ENCODE results near the gene PER2. TPM values are rescaled to one million over a fixed set of nuclear protein-coding genes. Genes with fewer than 3 reads are reported as not detected.

Gene PER2
- total RNA-seq, 1 donor from 2014 or later = 1.2 TPM

Other genes with a start within 250 kb of the PER2 start
- 11.1 and 12.1 TPM in 2 replicates for gene SCLY, start 227.6 kb downstream of the PER2 start, total RNA-seq
- gene ESPNL, start 188.3 kb downstream of the PER2 start, total RNA-seq = not detected in 2 replicates
- gene KLHL30, start 149.9 kb downstream of the PER2 start, total RNA-seq = not detected in 2 replicates
- gene ERFE, start 129.6 kb downstream of the PER2 start, total RNA-seq = under 0.01 TPM in 1 of 2 replicates, not detected in the other
- gene ILKAP, start 84.9 kb downstream of the PER2 start, total RNA-seq = 12.0 and 19.6 TPM in 2 replicates
- gene HES6, start 48.6 kb downstream of the PER2 start, total RNA-seq = 1.5 and 2.6 TPM in 2 replicates
- gene TRAF3IP1, start 31.9 kb upstream of the PER2 start, total RNA-seq = 2.6 and 4.6 TPM in 2 replicates
- gene ASB1, start 138.3 kb upstream of the PER2 start, total RNA-seq = 5.0 and 5.4 TPM in 2 replicates